NCI-H1048 (cell line): ENCODE data around the gene WDR1.

Source experiments
- DNase-seq: peaks from one replicate; lab custom pipeline; 2025; lab: John Stamatoyannopoulos, UW

WDR1 gene

DNA sequence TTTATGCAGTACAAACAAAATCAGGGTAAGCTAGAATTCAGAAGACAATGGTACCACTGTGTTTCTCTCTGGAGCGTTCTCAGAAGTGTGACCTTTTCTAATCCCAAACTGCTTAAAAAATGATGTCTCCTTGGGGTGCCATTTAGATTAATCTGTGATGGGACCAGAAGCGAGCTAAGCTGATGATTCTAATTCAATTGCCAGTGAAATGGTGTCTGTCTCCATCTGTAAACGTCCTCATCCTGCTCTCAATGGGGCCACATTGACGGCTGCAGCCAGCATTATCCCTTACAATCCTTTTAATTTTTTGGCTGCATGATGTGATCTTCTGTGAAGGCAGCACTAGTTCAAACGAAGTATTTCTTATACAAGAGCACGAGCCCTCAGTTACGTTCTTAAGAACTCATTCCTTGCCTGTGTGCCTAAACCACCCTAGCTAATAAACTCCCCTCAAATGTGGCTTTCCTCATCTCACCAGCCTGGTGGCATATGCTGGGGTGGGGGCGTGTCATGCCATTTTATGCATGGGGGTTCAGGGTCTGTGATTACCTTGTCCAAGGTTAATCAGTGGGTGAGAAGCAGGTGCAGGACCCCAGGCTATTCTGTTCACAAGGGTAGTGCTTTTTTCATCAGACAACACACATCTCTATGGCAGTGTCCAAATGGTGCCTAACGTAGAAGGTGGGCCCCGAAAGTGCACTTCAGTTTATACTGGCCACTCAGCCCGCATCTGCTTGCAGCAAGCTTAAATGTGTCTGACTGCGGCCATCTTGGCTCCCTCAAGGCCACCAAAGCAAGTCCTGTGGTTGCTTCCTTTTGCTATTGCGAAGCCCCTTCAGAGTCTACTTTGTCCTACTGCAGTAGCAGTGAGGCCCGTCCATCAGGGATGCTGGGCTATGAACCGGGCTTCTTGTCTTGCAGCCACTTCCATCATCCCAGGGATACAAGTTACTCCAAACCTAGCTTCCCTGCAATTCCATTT lies 49.6 kb downstream of the WDR1 start:
- no peak for DNase-seq

DNA sequence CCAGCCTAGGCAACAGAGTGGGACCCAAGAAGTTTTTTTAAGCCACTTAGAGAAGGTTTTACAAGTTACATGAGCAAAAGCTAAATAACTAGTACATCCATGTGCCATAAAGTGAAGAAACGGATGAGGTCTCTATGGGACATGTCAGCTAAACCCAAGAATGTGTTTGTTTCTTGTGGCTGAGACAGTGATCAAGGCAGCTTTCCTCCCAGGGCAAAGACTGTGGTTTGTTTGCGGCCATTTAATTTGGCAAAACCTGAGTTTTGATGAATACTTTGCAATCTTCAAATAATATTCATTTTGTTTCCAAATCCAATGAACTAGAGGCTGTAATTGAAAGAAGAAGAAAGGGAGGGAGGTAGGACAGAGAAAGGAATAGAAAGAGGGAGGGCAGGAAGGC lies 50.4 kb downstream of the WDR1 start:
- no peak for DNase-seq

DNA sequence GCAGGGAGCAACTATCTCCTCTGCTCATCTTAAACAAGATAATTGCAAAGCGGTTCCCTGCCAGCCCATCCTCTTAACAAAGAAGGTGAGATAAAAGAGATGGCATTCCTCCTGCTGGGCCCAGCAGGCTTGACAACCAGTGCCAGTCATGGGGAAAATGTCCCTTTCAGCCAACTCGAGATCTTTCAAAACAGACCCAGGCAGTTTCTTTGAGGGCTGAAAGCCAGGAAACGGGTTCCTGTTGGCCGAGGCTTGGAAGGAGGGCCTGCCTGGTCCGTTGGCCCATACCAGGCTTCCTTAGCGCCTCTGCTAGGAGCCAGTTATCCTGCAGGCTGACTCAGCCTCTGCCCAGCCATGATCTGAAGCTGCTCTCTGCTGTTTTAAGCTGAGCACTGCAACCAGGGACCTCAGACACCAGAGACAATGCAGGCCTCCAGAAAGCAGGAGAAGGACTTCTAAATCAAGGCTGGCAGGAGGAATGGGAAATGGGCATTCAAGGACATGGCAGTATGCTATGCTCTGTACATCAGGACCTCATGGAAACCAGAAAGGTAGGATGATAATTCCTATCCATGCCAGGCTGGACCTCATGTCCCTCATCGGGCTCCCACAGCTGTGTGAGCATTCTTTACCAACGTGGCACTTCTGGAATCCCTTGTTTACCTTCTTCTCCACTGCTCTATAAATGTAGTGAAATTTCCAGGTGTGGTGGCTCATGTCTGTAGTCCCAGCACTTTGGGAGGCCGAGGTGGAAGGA lies 52.9 kb downstream of the WDR1 start:
- no peak for DNase-seq

DNA sequence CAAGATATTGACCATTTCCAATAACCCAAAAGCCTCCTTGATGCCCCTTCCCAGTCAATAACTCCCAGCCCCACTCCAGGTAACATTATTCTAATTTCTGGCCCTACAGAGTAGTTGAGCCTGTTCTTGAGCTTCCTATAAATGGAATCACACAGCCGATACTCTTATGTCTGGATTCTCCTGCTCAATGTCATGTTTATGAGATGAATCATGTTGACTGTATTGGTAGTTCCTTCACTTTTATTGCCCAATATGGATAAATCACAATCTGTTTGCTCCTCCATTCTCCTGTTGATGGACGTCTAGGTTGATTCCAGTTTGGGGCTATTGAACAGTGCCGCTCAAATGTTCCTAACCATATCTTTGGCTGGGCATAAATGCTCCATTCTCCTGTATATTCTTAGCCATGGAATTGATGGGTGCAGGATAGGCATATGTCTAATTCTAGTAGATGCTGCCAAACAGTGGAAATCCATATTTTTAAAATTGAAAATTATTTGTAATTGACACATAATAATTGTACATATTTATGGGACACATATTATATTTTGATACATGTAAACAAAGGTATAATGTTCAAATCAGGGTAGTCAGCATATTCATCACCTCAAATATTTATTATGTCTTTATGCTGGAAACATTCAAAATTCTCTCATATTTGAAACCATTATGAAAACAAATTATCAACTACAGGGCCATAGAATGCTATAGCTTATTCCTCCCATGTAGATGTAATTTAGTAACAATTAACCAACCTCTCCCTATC lies 54.8 kb downstream of the WDR1 start:
- no peak for DNase-seq

GRCh38 chr4:10058371-10058770 lies 58.2 kb downstream of the WDR1 start:
- DNase-seq: no peak

DNA sequence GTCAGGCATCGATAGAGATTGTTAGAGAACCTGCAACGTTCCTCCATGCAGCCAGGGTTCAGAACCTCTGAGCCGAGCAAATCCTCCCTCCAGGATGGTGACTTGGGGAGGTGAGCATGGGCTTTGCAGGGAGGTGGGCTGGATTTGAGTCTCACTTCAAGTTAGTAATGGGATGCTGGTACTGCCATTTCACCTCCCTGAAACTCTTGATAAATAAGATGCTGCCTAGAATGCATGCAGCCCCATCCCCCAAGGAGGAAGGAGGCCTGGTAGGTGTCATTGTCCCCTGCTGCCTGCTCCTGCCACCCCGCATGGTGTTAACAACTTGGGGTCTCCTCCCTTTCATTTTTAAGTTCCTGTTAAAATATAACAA lies 59.6 kb downstream of the WDR1 start:
- no peak for DNase-seq

GRCh38 chr4:10056334-10057022 lies 60.1 kb downstream of the WDR1 start:
- DNase-seq: no peak

GRCh38 chr4:10055871-10056270 lies 60.7 kb downstream of the WDR1 start:
- DNase-seq: no peak

DNA sequence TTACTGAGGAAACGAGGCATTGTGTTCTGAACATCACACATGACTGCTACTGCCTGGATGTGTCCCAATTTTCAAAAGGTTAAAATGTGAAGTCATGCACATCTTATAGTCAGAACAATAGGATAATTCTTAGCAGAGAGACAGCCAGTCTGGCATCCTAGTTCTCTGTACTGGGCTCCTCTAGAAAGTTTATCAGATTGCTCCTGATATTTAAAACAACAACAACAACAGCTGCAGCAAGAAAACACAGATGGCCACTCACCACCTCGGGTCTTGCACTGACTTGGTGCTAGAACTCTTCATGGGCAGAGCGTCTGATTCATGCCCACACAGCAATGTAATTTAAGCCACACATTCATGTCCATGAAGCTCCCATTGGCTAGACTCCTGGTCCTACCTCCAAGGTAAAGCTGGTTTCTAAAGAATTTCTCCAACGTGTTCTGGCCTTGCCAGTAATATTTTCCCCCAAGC lies 62.0 kb downstream of the WDR1 start:
- no peak for DNase-seq

DNA sequence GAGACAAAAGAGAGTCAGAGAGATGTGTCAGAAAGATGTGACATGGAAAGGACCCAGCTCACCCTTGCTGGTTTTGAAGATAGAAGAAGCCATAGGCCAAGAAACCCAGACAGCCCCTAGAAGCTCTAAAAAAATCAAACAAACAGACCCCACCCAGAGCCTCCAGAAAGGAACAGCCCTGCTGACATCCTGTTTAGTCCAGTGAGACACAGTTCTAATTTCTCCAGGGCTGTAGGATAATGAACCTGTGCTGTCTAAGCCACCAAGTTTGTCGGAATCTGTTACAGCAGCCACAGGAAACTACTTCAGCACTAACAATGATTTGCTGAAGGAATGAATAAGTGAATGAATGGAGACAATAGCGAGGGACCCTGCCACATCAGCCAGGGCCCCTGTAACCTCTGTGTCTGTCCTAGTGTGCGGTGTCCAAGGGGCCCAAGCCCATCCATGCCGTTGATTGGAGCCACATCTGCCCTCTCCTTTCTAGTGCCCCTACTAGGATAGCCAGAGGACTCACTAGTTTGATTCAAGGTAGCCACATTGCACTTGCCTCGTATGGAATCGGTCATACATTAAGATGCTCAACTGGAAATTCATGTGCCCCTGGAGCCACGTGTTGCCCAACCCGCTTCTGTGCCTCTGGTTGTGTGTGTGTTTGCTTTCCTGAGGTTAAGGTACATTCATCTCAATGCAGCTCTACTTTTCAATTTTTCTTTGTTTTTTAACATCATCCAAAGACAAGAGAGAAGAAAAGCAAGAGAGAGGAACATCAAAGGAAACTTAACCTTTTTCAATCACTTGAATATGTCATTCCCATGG lies 62.8 kb downstream of the WDR1 start:
- no peak for DNase-seq

DNA sequence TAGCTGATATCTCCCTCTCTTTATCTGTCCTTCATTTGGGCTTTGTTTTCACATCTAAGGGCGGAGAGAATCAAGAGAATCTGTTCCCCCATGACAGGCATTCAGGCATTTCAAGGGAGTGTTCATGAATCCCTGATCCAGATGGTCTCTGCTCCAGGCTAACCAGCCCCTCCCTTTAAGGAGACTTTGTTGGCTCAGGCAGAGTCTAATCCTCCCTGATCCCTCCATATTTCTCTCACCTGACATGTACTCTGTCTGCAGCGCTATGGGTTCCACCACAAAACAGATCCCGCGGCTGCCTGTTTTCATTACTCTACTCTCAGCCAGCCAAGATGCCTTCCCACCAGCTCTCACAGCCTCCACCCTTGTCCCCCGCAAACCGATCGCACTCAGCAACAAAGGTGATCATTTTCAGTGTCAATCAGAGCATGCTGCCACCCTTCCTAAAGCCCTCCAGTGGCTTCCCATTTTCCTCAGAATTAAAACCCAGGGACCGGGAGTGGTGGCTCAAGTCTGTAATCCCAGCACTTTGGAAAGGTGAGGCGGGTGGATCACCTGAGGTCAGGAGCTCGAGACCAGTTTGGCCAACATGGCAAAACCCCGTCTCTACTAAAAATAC lies 65.0 kb downstream of the WDR1 start:
- DNase-seq: no peak

GRCh38 chr4:10050721-10051120 lies 65.9 kb downstream of the WDR1 start:
- no peak for DNase-seq

GRCh38 chr4:10050261-10050661 lies 66.3 kb downstream of the WDR1 start:
- DNase-seq: no peak

DNA sequence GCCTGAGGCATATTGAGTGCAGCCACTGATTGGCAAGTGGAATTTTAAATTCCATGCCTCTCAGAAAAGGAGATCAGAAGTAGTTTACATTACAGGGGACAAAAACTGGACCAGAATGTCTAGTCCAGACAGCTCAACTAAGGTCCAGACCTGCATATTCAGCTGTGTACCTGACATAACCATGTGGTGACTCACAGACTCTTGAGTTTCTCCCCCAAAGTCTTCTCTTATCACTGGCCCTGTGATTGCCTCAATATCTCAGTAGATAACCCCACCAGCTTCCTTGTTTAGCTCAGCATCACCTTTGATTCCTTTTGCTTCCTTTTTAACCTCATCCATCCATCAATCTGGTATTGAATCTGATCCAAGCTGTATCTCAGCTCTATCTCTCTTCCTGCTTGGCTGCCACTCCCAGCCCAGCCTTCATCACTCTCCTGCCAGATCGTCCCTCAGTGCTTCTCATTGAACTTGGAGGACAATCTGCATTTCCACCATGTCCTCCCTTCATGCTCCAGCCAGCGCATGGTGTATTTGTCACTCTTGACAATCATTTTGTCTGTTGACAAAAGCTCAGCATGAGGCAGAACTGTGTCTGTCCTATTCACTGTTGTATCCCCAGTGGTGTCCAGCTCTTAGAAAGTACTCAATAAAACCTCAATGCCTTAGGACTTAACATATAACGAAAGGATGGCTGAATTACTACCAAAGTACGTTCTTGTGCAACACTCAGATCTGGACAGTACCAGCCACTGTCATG lies 67.5 kb downstream of the WDR1 start:
- no peak for DNase-seq

- no peak for DNase-seq
Observed at GRCh38 chr4:10047967-10048366, 68.6 kb downstream of the WDR1 start.

DNA sequence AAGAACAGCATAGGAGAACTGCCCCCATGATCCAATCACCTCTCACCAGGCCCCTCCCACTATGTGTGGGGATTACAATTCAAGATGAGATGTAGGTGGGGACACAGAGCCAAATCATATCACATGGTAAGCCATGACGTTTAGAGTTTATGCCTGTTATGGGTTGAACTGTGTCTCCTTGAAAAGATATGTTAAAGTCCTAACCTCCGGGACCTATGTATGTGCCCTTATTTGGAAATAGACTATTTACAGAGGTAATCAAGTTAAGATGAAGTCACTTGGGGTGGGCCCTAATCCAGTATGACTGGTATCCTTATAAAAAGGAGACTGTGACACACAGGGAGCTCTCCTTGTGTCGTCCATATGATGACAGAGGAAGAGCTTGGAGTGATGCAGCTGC lies 70.1 kb downstream of the WDR1 start:
- DNase-seq: no peak

GRCh38 chr4:10045481-10045880 lies 71.1 kb downstream of the WDR1 start:
- DNase-seq: no peak

- DNase-seq: no peak
Observed at GRCh38 chr4:10041036-10041435, 75.6 kb downstream of the WDR1 start.

- no peak for DNase-seq
Observed at GRCh38 chr4:10040049-10040892, 76.3 kb downstream of the WDR1 start.
